Right lobe of liver (tissue), 6 donors: ENCODE measurements around the gene TRIM63. TPM values are rescaled to one million over a fixed set of nuclear protein-coding genes. Genes with fewer than 3 reads are reported as not detected.

Source experiments
- ATAC-seq, 4 donors: fragments of 200-7000 bp; cut with Tn5 transposase; one replicate each; pipeline ENCODE4 v1.9.1; 2020; ENCODE audit warnings: mild to moderate bottlenecking in 4 of 4, moderate library complexity in 4 of 4
- DNase-seq, 3 donors: peaks; one replicate each; pipeline ENCODE4 v3.0.0-alpha.2; 2020
- H3K27ac ChIP-seq, 3 donors: fragments of 200-600 bp; one replicate each; pipeline ENCODE4 v1.8.0; 2022
- H3K27me3 ChIP-seq, 2 donors: fragments of 200-600 bp; one replicate each; pipeline ENCODE4 v1.8.0; 2022
- H3K36me3 ChIP-seq, 4 donors: fragments of 200-600 bp; sonication (generic) in 1 of 4; one replicate each; pipeline versions ENCODE4 v1.5.1 to v1.8.0; 2017 to 2022; ENCODE audit warnings: control low read depth in 1 of 4
- H3K4me1 ChIP-seq, 4 donors: fragments of 200-600 bp; sonication (generic) in 1 of 4; one replicate each; pipeline versions ENCODE4 v1.5.1 to v1.8.0; 2017 to 2022; ENCODE audit warnings: control low read depth in 1 of 4
- H3K4me3 ChIP-seq, 3 donors: fragments of 200-600 bp; one replicate each; pipeline ENCODE4 v1.8.0; 2022
- H3K9me3 ChIP-seq, 4 donors: fragments of 200-600 bp; sonication (generic) in 1 of 4; one replicate each; pipeline versions ENCODE4 v1.5.1 to v1.8.0; 2017 to 2022; ENCODE audit warnings: control low read depth in 1 of 4
- CTCF ChIP-seq, 4 donors: fragments of 200-600 bp in 3 of 4; fragments of 450-650 bp in 1 of 4; IDR thresholded peaks; one replicate each; pipeline versions ENCODE4 v1.5.1 to v1.8.0; 2016 to 2022; ENCODE audit warnings: antibody characterized with exemption in 4 of 4, mild to moderate bottlenecking in 2 of 4
- POLR2A ChIP-seq: fragments of 450-650 bp; IDR thresholded peaks from one replicate; pipeline ENCODE4 v1.6.1; 2017; ENCODE audit warnings: antibody characterized with exemption, mild to moderate bottlenecking
- WGBS: methylation state at CpG from one replicate; pipeline ENCODE4 v1.1.6; 2018; ENCODE audit warnings: low coverage, low lambda C conversion rate; ENCODE audit not compliant: insufficient coverage; ENCODE audit errors: missing lambda C conversion rate; 5-methylcytosine and 5-hydroxymethylcytosine counted together
- intact Hi-C, 2 donors: fragments of 100-400 bp; cut with DNase I; formaldehyde crosslinking; loops; one replicate each; pipeline versions ENCODE4 v1.11.2 to v1.14.1; 2022
- total RNA-seq, 6 experiments: library from RNA; depleted of rRNA in 2 of 6; stranded (reverse); fragments of >200 nt in 2 of 6; fragmentation: NEBNext Ultra II Directional in 3 of 6; extraction: Animal tissue kit (Norgen Biotek cat#: 25700) in 3 of 6; gene quantifications; one replicate each; pipeline versions ENCODE4 v1.1.0 to v1.2.4, GENCODE V29; 2016 to 2023
- donor health status: DM: no; HTN: yes; CAD: no.
- donor health status: DM: no; HTN: no; CAD: no.
- donor health status: DM: no; HTN: no; CAD: no.
- donor health status: DM: no; HTN: yes; CAD: no.
- donor health status: DM: no; HTN: yes; CAD: no.

TRIM63 gene
- total RNA-seq, 6 experiments from 2014 or later = 0.18 to 3.5 (median 0.49) TPM; not detected in 3

GRCh38 chr1:26016258-26016952 is 51.0 kb downstream of the TRIM63 start:
- Histone ChIP-seq H3K4me3 (no peak overlapping the region), H3K9me3 (no peaks in the 10 kb centered on the region), H3K4me1 (no peaks in the 10 kb centered on the region), H3K27ac (no peak overlapping the region), H3K27me3 (no peaks in the 10 kb centered on the region), H3K36me3 (no peaks in the 10 kb centered on the region)
- TF ChIP-seq POLR2A (no peak), CTCF (IDR thresholded peaks at IDR 0.05) (no peak)
- intact Hi-C loops = no loop called here
- ATAC-seq (no peak), DNase-seq (no peak)
- 84% methylated on average over 7 of the region's 10 CpGs for WGBS

- no peak overlapping the region for H3K27ac ChIP-seq
Observed at GRCh38 chr1:26015358-26015757, 52.1 kb downstream of the TRIM63 start.

GRCh38 chr1:26014179-26014578 is 53.3 kb downstream of the TRIM63 start:
- TF ChIP-seq CTCF (IDR thresholded peaks at IDR 0.05) (no peak), POLR2A (no peak)

More at GRCh38 chr1:26015358-26015757, 52.1 kb downstream of the TRIM63 start:
- H3K4me1 ChIP-seq = no peaks in the 10 kb centered on the region
- no peaks in the 10 kb centered on the region for H3K27me3 ChIP-seq
- H3K9me3 ChIP-seq = no peaks in the 10 kb centered on the region
- DNase-seq (no peak), ATAC-seq (peak; percentile 17 to 70 (median 50))
- TF ChIP-seq POLR2A (no peak), CTCF (IDR thresholded peaks at IDR 0.05) (no peak)
- H3K36me3 ChIP-seq = no peaks in the 10 kb centered on the region
- WGBS = 50% methylated on average over 2 of the region's 2 CpGs
- no peak overlapping the region for H3K4me3 ChIP-seq
- intact Hi-C loops = no loop called here

GRCh38 chr1:26012864-26013263 is 54.6 kb downstream of the TRIM63 start:
- no peak for DNase-seq
- TF ChIP-seq CTCF (IDR thresholded peaks at IDR 0.05) (no peak), POLR2A (no peak)
- H3K27ac ChIP-seq = no peak overlapping the region

More at GRCh38 chr1:26014179-26014578, 53.3 kb downstream of the TRIM63 start:
- DNase-seq (no peak), ATAC-seq (no peak)
- 88% methylated on average over 1 of the region's 2 CpGs for WGBS
- intact Hi-C loops = no loop called here
- Histone ChIP-seq H3K27me3 (no peaks in the 10 kb centered on the region), H3K27ac (no peak overlapping the region), H3K9me3 (no peaks in the 10 kb centered on the region), H3K4me3 (no peak overlapping the region), H3K4me1 (no peaks in the 10 kb centered on the region), H3K36me3 (no peaks in the 10 kb centered on the region)

More at GRCh38 chr1:26012864-26013263, 54.6 kb downstream of the TRIM63 start:
- WGBS = 47% methylated on average over 3 of the region's 3 CpGs
- no peak for ATAC-seq
- intact Hi-C loops = no loop called here
- Histone ChIP-seq H3K27me3 (no peaks in the 10 kb centered on the region), H3K4me1 (no peaks in the 10 kb centered on the region), H3K36me3 (no peaks in the 10 kb centered on the region), H3K9me3 (no peaks in the 10 kb centered on the region), H3K4me3 (no peak overlapping the region)
